SK-N-SH (cell line): ENCODE results near the gene L3MBTL2.

Source experiments
- CHD2 ChIP-seq: fragments of 150-350 bp; IDR thresholded peaks from 2 replicates; pipeline ENCODE4 v1.6.1; 2018; ENCODE audit warnings: low read length; ENCODE audit not compliant: partially characterized antibody
- ELF1 ChIP-seq: IDR thresholded peaks from 2 replicates; pipeline ENCODE4 v1.4.0; 2012
- POLR2AphosphoS5 ChIP-seq: IDR thresholded peaks from 2 replicates; pipeline ENCODE4 v1.6.1; 2012; ENCODE audit warnings: low read depth, low read length

DNA sequence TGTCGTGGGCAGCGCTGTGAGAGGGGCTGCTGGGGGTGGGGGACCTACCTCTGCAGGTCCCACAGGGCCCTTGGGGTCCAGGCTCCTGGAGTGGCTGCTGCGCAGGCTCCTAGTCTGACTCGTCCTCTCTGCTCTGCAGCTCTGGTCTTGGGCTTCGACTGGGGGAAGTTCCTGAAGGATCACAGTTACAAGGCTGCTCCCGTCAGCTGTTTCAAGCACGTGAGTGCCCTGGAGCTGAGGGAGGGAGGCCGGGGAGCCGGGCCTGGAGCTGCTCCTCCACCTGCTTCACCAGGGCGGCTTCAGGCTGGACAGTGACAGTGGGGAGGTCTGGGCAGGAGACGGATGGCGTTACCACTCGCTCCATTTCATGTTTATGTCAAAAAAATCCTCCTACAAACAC is 11.9 kb downstream of the L3MBTL2 start:
- TF ChIP-seq POLR2AphosphoS5: no peak
- TF ChIP-seq ELF1: no peak
- TF ChIP-seq CHD2: no peak
